Right lobe of liver (tissue), 6 donors: Measurements from ENCODE around the gene CSAG1. TPM values are rescaled to one million over a fixed set of nuclear protein-coding genes. Genes with fewer than 3 reads are reported as not detected.
"Not testable (repeated sequence)": the region's sequence is repeated elsewhere in the genome, so short reads cannot be mapped to it uniquely, and the experiment has no call there.

ENCODE experiments used
- ATAC-seq, 4 donors: fragments of 200-7000 bp; cut with Tn5 transposase; one replicate each; pipeline ENCODE4 v1.9.1; 2020; ENCODE audit warnings: mild to moderate bottlenecking in 4 of 4, moderate library complexity in 4 of 4
- DNase-seq, 3 donors: peaks; one replicate each; pipeline ENCODE4 v3.0.0-alpha.2; 2020
- H3K27ac ChIP-seq, 3 donors: fragments of 200-600 bp; one replicate each; pipeline ENCODE4 v1.8.0; 2022
- H3K27me3 ChIP-seq, 2 donors: fragments of 200-600 bp; one replicate each; pipeline ENCODE4 v1.8.0; 2022
- H3K36me3 ChIP-seq, 4 donors: fragments of 200-600 bp; sonication (generic) in 1 of 4; one replicate each; pipeline versions ENCODE4 v1.5.1 to v1.8.0; 2017 to 2022; ENCODE audit warnings: control low read depth in 1 of 4
- H3K4me1 ChIP-seq, 4 donors: fragments of 200-600 bp; sonication (generic) in 1 of 4; one replicate each; pipeline versions ENCODE4 v1.5.1 to v1.8.0; 2017 to 2022; ENCODE audit warnings: control low read depth in 1 of 4
- H3K4me3 ChIP-seq, 3 donors: fragments of 200-600 bp; one replicate each; pipeline ENCODE4 v1.8.0; 2022
- H3K9me3 ChIP-seq, 4 donors: fragments of 200-600 bp; sonication (generic) in 1 of 4; one replicate each; pipeline versions ENCODE4 v1.5.1 to v1.8.0; 2017 to 2022; ENCODE audit warnings: control low read depth in 1 of 4
- CTCF ChIP-seq, 4 donors: fragments of 200-600 bp in 3 of 4; fragments of 450-650 bp in 1 of 4; IDR thresholded peaks; one replicate each; pipeline versions ENCODE4 v1.5.1 to v1.8.0; 2016 to 2022; ENCODE audit warnings: antibody characterized with exemption in 4 of 4, mild to moderate bottlenecking in 2 of 4
- POLR2A ChIP-seq: fragments of 450-650 bp; IDR thresholded peaks from one replicate; pipeline ENCODE4 v1.6.1; 2017; ENCODE audit warnings: antibody characterized with exemption, mild to moderate bottlenecking
- WGBS: methylation state at CpG from one replicate; pipeline ENCODE4 v1.1.6; 2018; ENCODE audit warnings: low coverage, low lambda C conversion rate; ENCODE audit not compliant: insufficient coverage; ENCODE audit errors: missing lambda C conversion rate; 5-methylcytosine and 5-hydroxymethylcytosine counted together
- intact Hi-C, 2 donors: fragments of 100-400 bp; cut with DNase I; formaldehyde crosslinking; loops; one replicate each; pipeline versions ENCODE4 v1.11.2 to v1.14.1; 2022
- long read RNA-seq: library from polyadenylated mRNA; unstranded; transcript quantifications from one replicate; pipeline ENCODE4 v2.0.0, GENCODE V29; 2019
- total RNA-seq, 6 experiments: library from RNA; depleted of rRNA in 2 of 6; stranded (reverse); fragments of >200 nt in 2 of 6; fragmentation: NEBNext Ultra II Directional in 3 of 6; extraction: Animal tissue kit (Norgen Biotek cat#: 25700) in 3 of 6; gene quantifications; one replicate each; pipeline versions ENCODE4 v1.1.0 to v1.2.4, GENCODE V29; 2016 to 2023
- donor health status: DM: no; HTN: yes; CAD: no.
- donor health status: DM: no; HTN: no; CAD: no.
- donor health status: DM: no; HTN: no; CAD: no.
- donor health status: DM: no; HTN: yes; CAD: no.
- donor health status: DM: no; HTN: yes; CAD: no.

Gene CSAG1
- total RNA-seq: not detected
- long read RNA-seq: 0 reads

- H3K4me1 ChIP-seq: no peaks in the 10 kb centered on the region
- ATAC-seq (peak in 1 of 4 donors; percentile 19), DNase-seq (peak in 1 of 3 donors; percentile 13)
- no peaks in the 10 kb centered on the region for H3K36me3 ChIP-seq
- intact Hi-C loops: no loop called here
- no peak within 1 kb of the TSS for H3K4me3 ChIP-seq
- TF ChIP-seq CTCF (IDR thresholded peaks at IDR 0.05) (no peak), POLR2A (no peak)
- H3K9me3 ChIP-seq: no peaks in the 10 kb centered on the region
- no peak within 1 kb of the TSS for H3K27ac ChIP-seq
- WGBS: 75% methylated on average over 6 of the region's 21 CpGs
- H3K27me3 ChIP-seq: no peaks in the 10 kb centered on the region
These were observed at the start of gene CSAG1, which contains the start of gene MAGEA12 for GRCh38 chrX:152733261-152733975. CSAG1 (minus strand) TSS chrX:152733721; CDS start chrX:152732460, 1,261 bp downstream. MAGEA12 (plus strand) TSS chrX:152733757; CDS start chrX:152736162, 2,405 bp downstream.

GRCh38 chrX:152769549-152770289 is 36.2 kb upstream of the CSAG1 start, which contains the start of gene MAGEA6:
MAGEA6 (minus strand) TSS chrX:152769689; CDS start chrX:152767650, 2,039 bp downstream.
- DNase-seq, intact Hi-C loops, H3K4me3 ChIP-seq, H3K4me1 ChIP-seq, H3K36me3 ChIP-seq, H3K27me3 ChIP-seq, H3K9me3 ChIP-seq, ATAC-seq, H3K27ac ChIP-seq: not testable (repeated sequence)
- no CpG with 5 or more reads among the region's 29 CpGs for WGBS

- H3K27me3 ChIP-seq, H3K9me3 ChIP-seq, H3K27ac ChIP-seq, H3K4me3 ChIP-seq, H3K4me1 ChIP-seq, H3K36me3 ChIP-seq, DNase-seq, ATAC-seq, intact Hi-C loops: not testable (repeated sequence)
- WGBS: 34% methylated on average over 6 of the region's 9 CpGs
These were observed 33.0 kb upstream of the CSAG1 start for GRCh38 chrX:152766562-152766961.

- H3K9me3 ChIP-seq, H3K4me1 ChIP-seq, H3K4me3 ChIP-seq, H3K27ac ChIP-seq, H3K36me3 ChIP-seq, intact Hi-C loops, H3K27me3 ChIP-seq, DNase-seq: not testable (repeated sequence)
- peak; percentile 52 to 90 (median 55) for ATAC-seq
- WGBS: no CpG with 5 or more reads among the region's 7 CpGs
These were observed 28.1 kb upstream of the CSAG1 start for GRCh38 chrX:152761582-152761981.

- H3K27me3 ChIP-seq, H3K4me3 ChIP-seq, ATAC-seq, intact Hi-C loops, H3K36me3 ChIP-seq, DNase-seq, H3K9me3 ChIP-seq, H3K4me1 ChIP-seq, H3K27ac ChIP-seq: not testable (repeated sequence)
- no CpG with 5 or more reads among the region's 7 CpGs for WGBS
These were observed 26.0 kb upstream of the CSAG1 start for GRCh38 chrX:152759544-152759943.

- H3K27me3 ChIP-seq, H3K36me3 ChIP-seq, ATAC-seq, intact Hi-C loops, H3K4me1 ChIP-seq, H3K4me3 ChIP-seq, DNase-seq, H3K9me3 ChIP-seq, H3K27ac ChIP-seq: not testable (repeated sequence)
- WGBS: no CpG with 5 or more reads among the region's 2 CpGs
These were observed 25.4 kb upstream of the CSAG1 start, which contains the start of gene CSAG3 for GRCh38 chrX:152758918-152759317. CSAG3 (plus strand) TSS chrX:152759218.

- H3K27me3 ChIP-seq, H3K27ac ChIP-seq, ATAC-seq, DNase-seq, H3K4me3 ChIP-seq, H3K36me3 ChIP-seq, H3K4me1 ChIP-seq, H3K9me3 ChIP-seq, intact Hi-C loops: not testable (repeated sequence)
- WGBS: no CpG with 5 or more reads among the region's 5 CpGs
These were observed 21.4 kb upstream of the CSAG1 start for GRCh38 chrX:152754871-152755270.

- H3K4me3 ChIP-seq, DNase-seq, ATAC-seq, H3K9me3 ChIP-seq, H3K27ac ChIP-seq, H3K27me3 ChIP-seq, intact Hi-C loops, H3K36me3 ChIP-seq, H3K4me1 ChIP-seq: not testable (repeated sequence)
- WGBS: no CpG with 5 or more reads among the region's 35 CpGs
These were observed 20.4 kb upstream of the CSAG1 start, which contains the start of gene MAGEA2 for GRCh38 chrX:152753686-152754650. MAGEA2 (minus strand) TSS chrX:152753842; CDS start chrX:152751363, 2,479 bp downstream.
